ENCODE measurements around the gene UTF1. TPM values are rescaled to one million over a fixed set of nuclear protein-coding genes. Genes with fewer than 3 reads are reported as not detected.

The UTF1 gene
- total and polyA plus RNA-seq, 2 donors (not counting 1 experiment from before 2014, with no cell fraction given) = 0.10 to 0.25 TPM

- Histone ChIP-seq H3K9me3 (ENCODE audit: control extremely low read depth in 1 of 3, control insufficient read depth in 2 of 3, insufficient read depth in 1 of 3, low read length in 2 of 3) (no peaks in the 10 kb centered on the region), H3K79me2 (ENCODE audit: control insufficient read depth, insufficient read depth, low read length) (peaks cover 12% of the 10 kb centered on the region), H3K36me3 (replicated peaks in 1 of 2; ENCODE audit: control extremely low read depth in 1 of 2, control insufficient read depth in 1 of 2, extremely low read depth in 1 of 2, insufficient read depth in 2 of 2, low read length in 1 of 2) (peaks cover 0 to 61% of the 10 kb centered on the region in 2 experiments), H3K27ac (ENCODE audit: low read length in 2 of 2) (no peak overlapping the region), H3K9ac (ENCODE audit: low read length) (no peak overlapping the region), H2AFZ (ENCODE audit: insufficient read depth, low read depth, low read length, poor library complexity, severe bottlenecking) (no peak overlapping the region), H4K20me1 (ENCODE audit: control insufficient read depth, insufficient read depth, low read length, poor library complexity, severe bottlenecking) (peaks cover 36% of the 10 kb centered on the region), H3K27me3 (replicated peaks in 1 of 4; ENCODE audit: control extremely low read depth in 1 of 4, control insufficient read depth in 3 of 4, insufficient read depth in 4 of 4, low read length in 3 of 4) (no peaks in the 10 kb centered on the region), H3K4me3 (ENCODE audit: control extremely low read depth in 1 of 5, extremely low read depth in 1 of 5, insufficient read depth in 1 of 5, low read depth in 2 of 5, low read length in 4 of 5) (no peak overlapping the region), H3K4me2 (replicated peaks; ENCODE audit: low read depth, low read length, poor library complexity, severe bottlenecking) (no peak overlapping the region), H3K4me1 (ENCODE audit: control insufficient read depth in 2 of 2, insufficient read depth in 2 of 2, low read length in 2 of 2) (peaks cover 20 to 38% of the 10 kb centered on the region in 2 donors)
- H3K4me3 Mint-ChIP-seq = no peak overlapping the region
- POLR2A ChIA-PET = no interaction called here
- peaks cover 17% of the 10 kb centered on the region for H3K4me1 Mint-ChIP-seq
- 80% methylated on average over 23 of the region's 29 CpGs for WGBS (ENCODE audit: insufficient coverage)
- ATAC-seq (ENCODE audit: low read depth) (no peak), DNase-seq (no peak)
- H3K9me3 Mint-ChIP-seq (ENCODE audit: insufficient read depth) = no peaks in the 10 kb centered on the region
- intact Hi-C loops (cut with micrococcal nuclease) = loop anchor here (10.0 kb wide), 1 partner anchor 128 kb away; no protein-coding TSS in a partner anchor
- CTCF ChIA-PET = no interaction called here
- no peaks in the 10 kb centered on the region for H3K27me3 Mint-ChIP-seq
- no peak for TF ChIP-seq EZH2 (IDR thresholded peaks at IDR 0.05; ENCODE audit: borderline replicate concordance, insufficient read depth, low read depth, low read length, poor library complexity, severe bottlenecking)
- TF ChIP-seq, protein P1, sequence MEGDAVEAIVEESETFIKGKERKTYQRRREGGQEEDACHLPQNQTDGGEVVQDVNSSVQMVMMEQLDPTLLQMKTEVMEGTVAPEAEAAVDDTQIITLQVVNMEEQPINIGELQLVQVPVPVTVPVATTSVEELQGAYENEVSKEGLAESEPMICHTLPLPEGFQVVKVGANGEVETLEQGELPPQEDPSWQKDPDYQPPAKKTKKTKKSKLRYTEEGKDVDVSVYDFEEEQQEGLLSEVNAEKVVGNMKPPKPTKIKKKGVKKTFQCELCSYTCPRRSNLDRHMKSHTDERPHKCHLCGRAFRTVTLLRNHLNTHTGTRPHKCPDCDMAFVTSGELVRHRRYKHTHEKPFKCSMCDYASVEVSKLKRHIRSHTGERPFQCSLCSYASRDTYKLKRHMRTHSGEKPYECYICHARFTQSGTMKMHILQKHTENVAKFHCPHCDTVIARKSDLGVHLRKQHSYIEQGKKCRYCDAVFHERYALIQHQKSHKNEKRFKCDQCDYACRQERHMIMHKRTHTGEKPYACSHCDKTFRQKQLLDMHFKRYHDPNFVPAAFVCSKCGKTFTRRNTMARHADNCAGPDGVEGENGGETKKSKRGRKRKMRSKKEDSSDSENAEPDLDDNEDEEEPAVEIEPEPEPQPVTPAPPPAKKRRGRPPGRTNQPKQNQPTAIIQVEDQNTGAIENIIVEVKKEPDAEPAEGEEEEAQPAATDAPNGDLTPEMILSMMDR (IDR thresholded peaks at IDR 0.05) = no peak
- no peak overlapping the region for H3K27ac Mint-ChIP-seq
These were observed 42.4 kb downstream of the UTF1 start for GRCh38 chr10:133272301-133272963.

DNA sequence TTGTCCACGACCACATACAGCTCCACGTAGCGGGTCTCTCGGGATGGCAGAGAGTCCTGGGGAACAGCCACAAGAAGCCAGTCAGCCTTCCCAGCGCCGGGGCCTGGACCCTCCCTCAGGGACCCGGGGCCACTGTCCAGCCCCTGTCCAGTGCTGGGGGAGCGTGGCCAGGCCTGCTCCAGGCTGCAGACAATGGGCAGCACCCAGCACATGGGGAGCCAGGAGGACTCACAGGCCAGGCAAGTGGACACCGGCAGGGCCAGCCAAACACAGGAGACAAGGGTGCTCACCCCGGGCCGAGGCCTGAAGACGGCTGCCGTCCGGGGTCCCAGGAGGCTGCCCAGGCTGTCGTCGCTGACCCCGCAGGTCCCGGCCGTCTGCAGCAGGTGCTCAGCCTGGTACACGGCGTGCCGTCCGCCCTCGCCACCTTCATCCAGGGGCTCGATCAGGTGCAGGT lies 43.0 kb downstream of the UTF1 start:
- Mint-ChIP-seq H3K4me3 (no peak overlapping the region), H3K27ac (no peak overlapping the region), H3K4me1 (peaks cover 23% of the 10 kb centered on the region), H3K27me3 (no peaks in the 10 kb centered on the region), H3K9me3 (ENCODE audit: insufficient read depth) (no peaks in the 10 kb centered on the region)
- DNase-seq (no peak), ATAC-seq (ENCODE audit: low read depth) (no peak)
- Histone ChIP-seq H3K9me3 (ENCODE audit: control extremely low read depth in 1 of 3, control insufficient read depth in 2 of 3, insufficient read depth in 1 of 3, low read length in 2 of 3) (no peaks in the 10 kb centered on the region), H3K79me2 (ENCODE audit: control insufficient read depth, insufficient read depth, low read length) (peaks cover 12% of the 10 kb centered on the region), H3K4me3 (ENCODE audit: control extremely low read depth in 1 of 5, extremely low read depth in 1 of 5, insufficient read depth in 1 of 5, low read depth in 2 of 5, low read length in 4 of 5) (no peak overlapping the region), H3K27ac (ENCODE audit: low read length in 2 of 2) (no peak overlapping the region), H2AFZ (ENCODE audit: insufficient read depth, low read depth, low read length, poor library complexity, severe bottlenecking) (no peak overlapping the region), H3K9ac (ENCODE audit: low read length) (no peak overlapping the region), H4K20me1 (ENCODE audit: control insufficient read depth, insufficient read depth, low read length, poor library complexity, severe bottlenecking) (peaks cover 36% of the 10 kb centered on the region), H3K4me2 (replicated peaks; ENCODE audit: low read depth, low read length, poor library complexity, severe bottlenecking) (no peak overlapping the region), H3K36me3 (replicated peaks in 1 of 2; ENCODE audit: control extremely low read depth in 1 of 2, control insufficient read depth in 1 of 2, extremely low read depth in 1 of 2, insufficient read depth in 2 of 2, low read length in 1 of 2) (peaks cover 0 to 59% of the 10 kb centered on the region in 2 experiments), H3K4me1 (ENCODE audit: control insufficient read depth in 2 of 2, insufficient read depth in 2 of 2, low read length in 2 of 2) (peaks cover 25 to 44% of the 10 kb centered on the region in 2 donors), H3K27me3 (replicated peaks in 1 of 4; ENCODE audit: control extremely low read depth in 1 of 4, control insufficient read depth in 3 of 4, insufficient read depth in 4 of 4, low read length in 3 of 4) (no peaks in the 10 kb centered on the region)
- POLR2A ChIA-PET = no interaction called here
- no peak for TF ChIP-seq EZH2 (IDR thresholded peaks at IDR 0.05; ENCODE audit: borderline replicate concordance, insufficient read depth, low read depth, low read length, poor library complexity, severe bottlenecking)
- TF ChIP-seq, protein P1 (IDR thresholded peaks at IDR 0.05) = no peak
- WGBS (ENCODE audit: insufficient coverage) = 98% methylated on average over 25 of the region's 25 CpGs
- intact Hi-C loops (cut with micrococcal nuclease) = loop anchor here (10.0 kb wide), 1 partner anchor 128 kb away; no protein-coding TSS in a partner anchor
- CTCF ChIA-PET = no interaction called here
